Heart left ventricle (tissue), 16 donors: Measurements from ENCODE around the gene GTF2F2. TPM values are rescaled to one million over a fixed set of nuclear protein-coding genes. Genes with fewer than 3 reads are reported as not detected.

ENCODE experiments used
- ATAC-seq, 4 donors: fragments of 200-7000 bp; cut with Tn5 transposase; one replicate each; pipeline ENCODE4 v1.9.1; 2020 to 2022; ENCODE audit warnings: moderate library complexity in 4 of 4, mild to moderate bottlenecking in 3 of 4, moderate number of reproducible peaks in 1 of 4
- DNase-seq, 5 donors: peaks; one replicate each; pipeline ENCODE4 v3.0.0-alpha.2; 2020
- H3K27ac ChIP-seq, 12 donors: fragments of 200-600 bp; sonication (generic) in 4 of 12; one replicate each; pipeline versions ENCODE4 v1.5.0 to v1.8.0; 2016 to 2022; ENCODE audit warnings: mild to moderate bottlenecking in 2 of 12
- H3K27me3 ChIP-seq, 9 donors: fragments of 200-600 bp; sonication (generic) in 2 of 9; one replicate each; pipeline versions ENCODE4 v1.5.1 to v1.8.0; 2016 to 2022; ENCODE audit warnings: mild to moderate bottlenecking in 3 of 9
- H3K36me3 ChIP-seq, 9 donors: fragments of 200-600 bp; sonication (generic) in 2 of 9; one replicate each; pipeline versions ENCODE4 v1.5.0 to v1.8.0; 2018 to 2022; ENCODE audit warnings: mild to moderate bottlenecking in 2 of 9
- H3K4me1 ChIP-seq, 12 donors: fragments of 200-600 bp; sonication (generic) in 4 of 12; one replicate each; pipeline versions ENCODE4 v1.5.0 to v1.8.0; 2016 to 2022; ENCODE audit warnings: mild to moderate bottlenecking in 3 of 12
- H3K4me3 ChIP-seq, 12 donors: fragments of 200-600 bp; sonication (generic) in 4 of 12; one replicate each; pipeline versions ENCODE4 v1.5.0 to v1.8.0; 2017 to 2022; ENCODE audit warnings: mild to moderate bottlenecking in 9 of 12, moderate library complexity in 4 of 12
- H3K9me3 ChIP-seq, 12 donors: fragments of 200-600 bp; sonication (generic) in 4 of 12; one replicate each; pipeline versions ENCODE4 v1.5.0 to v1.8.0; 2016 to 2022; ENCODE audit warnings: mild to moderate bottlenecking in 1 of 12
- CTCF ChIP-seq, 12 donors: fragments of 200-600 bp; sonication (generic) in 4 of 12; IDR thresholded peaks; one replicate each; pipeline versions ENCODE4 v1.5.0 to v1.8.0; 2018 to 2022; ENCODE audit warnings: antibody characterized with exemption in 12 of 12, mild to moderate bottlenecking in 5 of 12
- POLR2A ChIP-seq, 2 donors: fragments of 450-650 bp; IDR thresholded peaks; one replicate each; pipeline ENCODE4 v1.6.1; 2017; ENCODE audit warnings: antibody characterized with exemption in 2 of 2, mild to moderate bottlenecking in 2 of 2, moderate library complexity in 2 of 2
- WGBS, 4 donors: extraction: QIAGEN DNeasy Blood & Tissue Kit in 2 of 4; methylation state at CpG; one replicate each; pipeline versions ENCODE4 v1.1.5 to v1.1.7; 2013 to 2018; 5-methylcytosine and 5-hydroxymethylcytosine counted together
- intact Hi-C, 10 donors: fragments of 100-400 bp; cut with DNase I; formaldehyde crosslinking; loops; one replicate each; pipeline versions ENCODE4 v1.11.1 to v1.14.2; 2022
- polyA plus RNA-seq, 2 donors: library from polyadenylated mRNA; stranded (reverse); fragments of 200-250 nt; gene quantifications; one replicate each; pipeline ENCODE4 v1.2.3, GENCODE V29; 2013
- total RNA-seq, 9 donors: library from RNA; depleted of rRNA in 2 of 9; stranded (reverse); fragments of >200 nt in 2 of 9; fragmentation: NEBNext Ultra II Directional in 3 of 9; extraction: Animal tissue kit (Norgen Biotek cat#: 25700) in 3 of 9; gene quantifications; one replicate each; pipeline versions ENCODE4 v1.1.0 to v1.2.4, GENCODE V29; 2016 to 2023
- donor health status: ischemic (EF 13 %, LVEDD 7.1; RV severe dilation, severe dysfunction).
- donor health status: healthy with polysubstance abuse.
- donor health status: DM: no; HTN: yes; CAD: no.
- donor health status: DM: no; HTN: no; CAD: no.
- donor health status: ischemic (EF 25% LVEDD 6.9; RV normal size, moderate dysfunction).
- donor health status: ischemic (EF 25% LVEDD 5.7; RV mildly dilated, moderate dysfunction).
- donor health status: healthy.
- donor health status: DM: yes; HTN: yes; CAD: no.
- donor health status: ischemic (EF 35%, LVEDD 5.7; RV mildly dilated, moderate dysfunction).
- donor health status: nonischemic (EF 11% LVEDD 7.7; RV severe dilation, severe dysfunction).
- donor health status: DM: yes; HTN: yes; CAD: no.
- donor health status: PGD.
- donor health status: ischemic (EF 29% LVEDD 5.4; RV normal size, mild dysfunction).
- donor health status: nonischemic (EF 23%, LVEDD 6.1; RV moderate dilation, normal function).

GTF2F2 gene
- total and polyA plus RNA-seq, 11 donors = 17.7 to 25.4 (median 21.6) TPM

- H3K4me3 ChIP-seq = no peak overlapping the region
- peak overlapping the region in 2 of 12 donors; percentile 10 to 22 for H3K27ac ChIP-seq
- ATAC-seq (no peak), DNase-seq (no peak)
- 56 to 61% (median 57%) methylated on average over 5 of the region's 5 CpGs for WGBS, 4 donors
- intact Hi-C loops = no loop called here
- no peaks in the 10 kb centered on the region for H3K27me3 ChIP-seq
- peaks cover 0 to 13% (median 7%) of the 10 kb centered on the region in 9 donors for H3K36me3 ChIP-seq
- peaks cover 0 to 33% (median 15%) of the 10 kb centered on the region in 12 donors for H3K4me1 ChIP-seq
- TF ChIP-seq CTCF (IDR thresholded peaks at IDR 0.05) (no peak), POLR2A (IDR thresholded peaks at IDR 0.05) (no peak)
- no peaks in the 10 kb centered on the region for H3K9me3 ChIP-seq
These were observed 84.8 kb downstream of the GTF2F2 start for GRCh38 chr13:45205124-45205523.

- Histone ChIP-seq H3K27me3 (no peaks in the 10 kb centered on the region), H3K4me3 (no peak overlapping the region), H3K27ac (peak overlapping the region in 11 of 12 donors; percentile 6 to 81 (median 67)), H3K4me1 (peaks cover 0 to 33% (median 15%) of the 10 kb centered on the region in 12 donors), H3K9me3 (no peaks in the 10 kb centered on the region), H3K36me3 (peaks cover 0 to 17% (median 8%) of the 10 kb centered on the region in 9 donors)
- TF ChIP-seq POLR2A (IDR thresholded peaks at IDR 0.05) = no peak
- TF ChIP-seq CTCF (IDR thresholded peaks at IDR 0.05) = no peak
- ATAC-seq (peak in 3 of 4 donors; percentile 8 to 65 (median 16)), DNase-seq (no peak)
- intact Hi-C loops = no loop called here
These were observed 86.0 kb downstream of the GTF2F2 start for GRCh38 chr13:45206340-45206739.

- DNase-seq (no peak), ATAC-seq (peak in 3 of 4 donors; percentile 27 to 52 (median 28))
- Histone ChIP-seq H3K9me3 (no peaks in the 10 kb centered on the region), H3K4me3 (peak overlapping the region in 8 of 12 donors; percentile 3 to 32 (median 18)), H3K27me3 (no peaks in the 10 kb centered on the region), H3K36me3 (peaks cover 0 to 17% (median 8%) of the 10 kb centered on the region in 9 donors), H3K4me1 (peaks cover 0 to 33% (median 15%) of the 10 kb centered on the region in 12 donors), H3K27ac (peak overlapping the region; percentile 47 to 81 (median 68))
- TF ChIP-seq POLR2A (IDR thresholded peaks at IDR 0.05) = no peak
- TF ChIP-seq CTCF (IDR thresholded peaks at IDR 0.05) = no peak
- intact Hi-C loops = no loop called here
- WGBS, 4 donors = 41 to 50% (median 49%) methylated on average over 4 of the region's 4 CpGs
These were observed 87.0 kb downstream of the GTF2F2 start for GRCh38 chr13:45207319-45207718.

- ATAC-seq = no peak
- Histone ChIP-seq H3K36me3 (peaks cover 0 to 17% (median 8%) of the 10 kb centered on the region in 9 donors), H3K4me1 (peaks cover 0 to 33% (median 15%) of the 10 kb centered on the region in 12 donors), H3K9me3 (no peaks in the 10 kb centered on the region), H3K27me3 (no peaks in the 10 kb centered on the region), H3K27ac (peak overlapping the region in 9 of 12 donors; percentile 49 to 81 (median 68)), H3K4me3 (peak overlapping the region in 6 of 12 donors; percentile 3 to 32 (median 11))
- WGBS, 4 donors = 48 to 66% (median 63%) methylated on average over 2 of the region's 2 CpGs
- intact Hi-C loops = no loop called here
- no peak for DNase-seq
- TF ChIP-seq POLR2A (IDR thresholded peaks at IDR 0.05) (no peak), CTCF (IDR thresholded peaks at IDR 0.05) (no peak)
These were observed 87.8 kb downstream of the GTF2F2 start for GRCh38 chr13:45208132-45208531.
